BE2C (cell line): Measurements from ENCODE around the gene PRUNE1.

Source experiments
- DNase-seq: peaks from one replicate; pipeline ENCODE4 v3.0.0-alpha.2; 2020
- H3K27me3 ChIP-seq: fragments of 250-450 bp; sonication (Bioruptor Pico); 2 replicates; pipeline ENCODE4 v1.5.1; 2020; ENCODE audit warnings: mild to moderate bottlenecking
- H3K36me3 ChIP-seq: fragments of 250-450 bp; sonication (Bioruptor Pico); 2 replicates; pipeline ENCODE4 v1.5.1; 2020; ENCODE audit warnings: mild to moderate bottlenecking
- H3K4me1 ChIP-seq: fragments of 250-450 bp; sonication (Bioruptor Pico); 2 replicates; pipeline ENCODE4 v1.5.1; 2020
- H3K4me3 ChIP-seq: 2 replicates; pipeline ENCODE4 v1.5.1; 2011; ENCODE audit warnings: low read depth, low read length
- H3K9me3 ChIP-seq: fragments of 250-450 bp; sonication (Bioruptor Pico); 2 replicates; pipeline ENCODE4 v1.5.1; 2020
- TF ChIP-seq, protein P1 (sequence below): IDR thresholded peaks from 2 replicates; pipeline ENCODE4 v1.5.1; 2012; ENCODE audit warnings: mild to moderate bottlenecking, low read depth, low read length

Gene PRUNE1

DNA sequence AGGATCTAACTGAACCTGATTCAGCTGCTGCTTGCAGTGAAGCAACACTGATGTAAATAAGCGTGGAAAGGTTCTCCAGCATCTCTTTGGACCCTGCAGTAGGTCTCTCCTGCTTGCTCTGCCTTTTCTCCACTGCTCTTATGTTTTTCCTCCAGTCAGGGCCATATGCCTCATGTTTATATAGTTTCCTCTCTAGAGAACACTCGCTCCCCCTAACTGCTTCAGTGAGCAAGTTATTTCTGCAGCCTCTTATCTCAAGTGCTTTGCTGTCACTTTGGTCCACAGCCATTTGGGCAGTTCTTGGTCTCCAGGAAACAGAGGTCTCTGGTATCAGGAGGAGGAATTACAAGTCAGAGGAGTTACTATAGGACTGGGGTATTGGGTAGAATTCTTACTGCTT lies 5.3 kb downstream of the PRUNE1 start:
- no peak for DNase-seq
- H3K27me3 ChIP-seq = no peaks in the 10 kb centered on the region
- no peak overlapping the region for H3K4me3 ChIP-seq
- H3K4me1 ChIP-seq = no peaks in the 10 kb centered on the region; the same call in 1 of the 2 replicates
- no peaks in the 10 kb centered on the region for H3K9me3 ChIP-seq
- no peaks in the 10 kb centered on the region for H3K36me3 ChIP-seq
- TF ChIP-seq, protein P1, sequence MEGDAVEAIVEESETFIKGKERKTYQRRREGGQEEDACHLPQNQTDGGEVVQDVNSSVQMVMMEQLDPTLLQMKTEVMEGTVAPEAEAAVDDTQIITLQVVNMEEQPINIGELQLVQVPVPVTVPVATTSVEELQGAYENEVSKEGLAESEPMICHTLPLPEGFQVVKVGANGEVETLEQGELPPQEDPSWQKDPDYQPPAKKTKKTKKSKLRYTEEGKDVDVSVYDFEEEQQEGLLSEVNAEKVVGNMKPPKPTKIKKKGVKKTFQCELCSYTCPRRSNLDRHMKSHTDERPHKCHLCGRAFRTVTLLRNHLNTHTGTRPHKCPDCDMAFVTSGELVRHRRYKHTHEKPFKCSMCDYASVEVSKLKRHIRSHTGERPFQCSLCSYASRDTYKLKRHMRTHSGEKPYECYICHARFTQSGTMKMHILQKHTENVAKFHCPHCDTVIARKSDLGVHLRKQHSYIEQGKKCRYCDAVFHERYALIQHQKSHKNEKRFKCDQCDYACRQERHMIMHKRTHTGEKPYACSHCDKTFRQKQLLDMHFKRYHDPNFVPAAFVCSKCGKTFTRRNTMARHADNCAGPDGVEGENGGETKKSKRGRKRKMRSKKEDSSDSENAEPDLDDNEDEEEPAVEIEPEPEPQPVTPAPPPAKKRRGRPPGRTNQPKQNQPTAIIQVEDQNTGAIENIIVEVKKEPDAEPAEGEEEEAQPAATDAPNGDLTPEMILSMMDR = no peak

DNA sequence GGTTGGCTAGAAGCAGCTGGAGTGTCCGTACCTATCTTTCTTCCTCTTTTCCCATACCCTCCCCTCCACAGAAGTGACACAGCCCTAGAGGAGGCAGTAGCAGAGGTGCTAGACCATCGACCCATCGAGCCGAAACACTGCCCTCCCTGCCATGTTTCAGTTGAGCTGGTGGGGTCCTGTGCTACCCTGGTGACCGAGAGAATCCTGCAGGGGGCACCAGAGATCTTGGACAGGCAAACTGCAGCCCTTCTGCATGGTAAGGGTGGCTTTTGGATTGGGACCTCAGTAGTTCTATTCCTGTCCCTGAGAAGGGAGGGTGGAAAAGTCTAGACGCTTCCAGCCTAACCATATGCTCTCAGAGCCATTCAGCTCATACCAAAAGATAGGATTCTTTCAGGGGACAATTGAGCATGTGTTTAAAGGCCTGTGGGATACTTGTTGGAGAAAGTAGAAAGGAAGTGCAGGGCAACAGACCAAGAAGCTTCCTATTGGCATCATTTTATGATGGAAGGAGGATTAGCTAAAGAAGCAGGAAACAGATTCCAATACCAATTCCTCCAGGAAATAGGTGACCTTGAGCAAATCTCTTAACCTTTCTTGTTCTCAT lies 16.4 kb downstream of the PRUNE1 start:
- Histone ChIP-seq H3K9me3 (no peaks in the 10 kb centered on the region), H3K4me1 (no peaks in the 10 kb centered on the region), H3K4me3 (no peak overlapping the region), H3K27me3 (no peaks in the 10 kb centered on the region), H3K36me3 (peaks cover 2% of the 10 kb centered on the region; the same call in 1 of the 2 replicates)
- peak; percentile 90 for DNase-seq
- TF ChIP-seq, protein P1 = peak; percentile 94

GRCh38 chr1:151026460-151026859 lies 18.2 kb downstream of the PRUNE1 start:
- Histone ChIP-seq H3K4me1 (no peaks in the 10 kb centered on the region), H3K9me3 (no peaks in the 10 kb centered on the region), H3K36me3 (peaks cover 2% of the 10 kb centered on the region), H3K4me3 (no peak overlapping the region), H3K27me3 (no peaks in the 10 kb centered on the region)
- TF ChIP-seq, protein P1 = no peak
- DNase-seq = no peak

- H3K4me3 ChIP-seq = no peak overlapping the region
- no peak for DNase-seq
- H3K27me3 ChIP-seq = no peaks in the 10 kb centered on the region
- H3K4me1 ChIP-seq = no peaks in the 10 kb centered on the region
- no peaks in the 10 kb centered on the region; the same call in none of the 2 replicates for H3K36me3 ChIP-seq
- TF ChIP-seq, protein P1 = no peak
- H3K9me3 ChIP-seq = no peaks in the 10 kb centered on the region
These were observed 23.9 kb downstream of the PRUNE1 start for GRCh38 chr1:151032164-151032563.

- Histone ChIP-seq H3K36me3 (no peaks in the 10 kb centered on the region; the same call in none of the 2 replicates), H3K4me1 (no peaks in the 10 kb centered on the region), H3K9me3 (no peaks in the 10 kb centered on the region; the same call in 1 of the 2 replicates), H3K4me3 (no peak overlapping the region), H3K27me3 (no peaks in the 10 kb centered on the region)
- no peak for DNase-seq
- TF ChIP-seq, protein P1 = no peak
These were observed 26.9 kb downstream of the PRUNE1 start for GRCh38 chr1:151035167-151035566.

DNA sequence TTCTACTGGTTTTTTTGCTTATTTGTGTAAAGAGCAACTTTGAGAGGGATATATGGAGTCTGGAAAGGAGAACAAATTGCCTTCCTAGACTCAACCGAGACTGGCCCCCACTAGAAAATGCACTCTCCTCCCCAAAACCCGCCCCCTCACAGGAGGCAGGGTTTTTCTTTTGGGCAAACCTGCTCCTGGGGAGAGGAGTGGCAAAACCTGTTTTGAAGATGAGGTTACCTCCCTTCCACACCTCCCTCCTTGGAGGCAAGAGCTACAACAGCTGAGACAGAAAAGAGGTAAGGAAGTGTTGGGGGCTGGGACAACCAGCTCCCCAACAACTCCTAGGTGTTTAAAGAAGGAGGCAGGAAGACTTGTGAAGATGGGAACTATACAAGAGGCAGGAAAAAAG lies 28.1 kb downstream of the PRUNE1 start, which contains the start of gene BNIPL:
Gene BNIPL, plus strand, starts transcription at position 231 of the 400 bp plus-strand sequence. Its CDS starts 140 bp downstream, at position 371.
- H3K4me3 ChIP-seq = no peak within 1 kb of the TSS

More for the DNA sequence above, 28.1 kb downstream of the PRUNE1 start, which contains the start of gene BNIPL:
- Histone ChIP-seq H3K9me3 (no peaks in the 10 kb centered on the region; the same call in 1 of the 2 replicates), H3K27me3 (no peaks in the 10 kb centered on the region), H3K36me3 (no peaks in the 10 kb centered on the region; the same call in 1 of the 2 replicates), H3K4me1 (no peaks in the 10 kb centered on the region)
- TF ChIP-seq, protein P1 = no peak
- DNase-seq = no peak
